Fibroblast of skin of right biceps (primary cell): ENCODE results near the gene ORC4.
A peak's percentile ranks its signal among the peaks of the same experiment; 100 is the strongest.

Experiments used
- DNase-seq: peaks from one replicate; pipeline ENCODE4 v3.0.0-alpha.2; 2013

Gene ORC4

DNA sequence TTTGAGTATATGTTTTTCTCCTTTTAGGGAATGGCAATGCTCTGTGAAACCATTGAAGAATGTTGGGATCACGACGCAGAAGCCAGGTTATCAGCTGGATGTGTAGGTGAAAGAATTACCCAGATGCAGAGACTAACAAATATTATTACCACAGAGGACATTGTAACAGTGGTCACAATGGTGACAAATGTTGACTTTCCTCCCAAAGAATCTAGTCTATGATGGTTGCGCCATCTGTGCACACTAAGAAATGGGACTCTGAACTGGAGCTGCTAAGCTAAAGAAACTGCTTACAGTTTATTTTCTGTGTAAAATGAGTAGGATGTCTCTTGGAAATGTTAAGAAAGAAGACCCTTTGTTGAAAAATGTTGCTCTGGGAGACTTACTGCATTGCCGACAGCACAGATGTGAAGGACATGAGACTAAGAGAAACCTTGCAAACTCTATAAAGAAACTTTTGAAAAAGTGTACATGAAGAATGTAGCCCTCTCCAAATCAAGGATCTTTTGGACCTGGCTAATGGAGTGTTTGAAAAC is 93.4 kb downstream of the ORC4 start:
- no peak for DNase-seq

- peak; percentile 12 for DNase-seq
These were observed 94.7 kb downstream of the ORC4 start for GRCh38 chr2:147925886-147926285.

DNA sequence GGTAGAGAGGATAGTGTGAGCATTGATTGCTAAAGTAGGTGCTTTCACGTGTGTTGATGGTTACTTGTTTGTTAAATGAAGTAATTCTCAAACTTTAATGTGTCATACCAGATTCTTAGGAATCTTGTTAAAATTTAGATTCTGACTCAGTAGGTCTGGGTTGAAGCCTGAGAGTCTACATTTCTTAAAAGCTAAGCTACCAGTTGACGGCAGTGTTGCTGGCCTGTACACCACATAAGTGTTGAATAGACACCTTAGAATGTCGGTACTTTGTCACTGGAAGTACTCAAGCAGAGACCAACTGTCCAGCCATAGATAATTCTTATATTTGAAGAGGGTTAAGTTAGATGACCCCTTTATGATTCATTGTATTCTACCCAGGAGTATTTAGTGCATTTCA is 95.9 kb downstream of the ORC4 start:
- no peak for DNase-seq

GRCh38 chr2:147923846-147924245 is 96.7 kb downstream of the ORC4 start:
- no peak for DNase-seq

DNA sequence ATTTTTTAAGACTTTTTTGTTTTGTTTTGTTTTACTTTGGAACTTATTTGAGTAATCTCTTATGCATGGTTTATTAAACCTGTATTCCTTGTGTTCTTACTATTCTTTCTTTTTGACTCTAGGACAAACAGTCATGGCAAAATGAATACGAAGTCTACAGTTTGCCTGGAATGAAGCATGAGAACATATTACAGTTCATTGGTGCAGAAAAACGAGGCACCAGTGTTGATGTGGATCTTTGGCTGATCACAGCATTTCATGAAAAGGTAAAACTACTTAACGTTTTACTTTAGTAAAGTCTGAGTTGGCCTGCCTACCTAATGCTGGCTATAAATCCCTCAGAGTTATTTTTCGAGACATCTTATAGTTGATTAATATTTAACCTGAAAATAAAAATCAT is 103.4 kb downstream of the ORC4 start:
- DNase-seq: no peak

GRCh38 chr2:147916723-147917122 is 103.8 kb downstream of the ORC4 start:
- DNase-seq: no peak

DNA sequence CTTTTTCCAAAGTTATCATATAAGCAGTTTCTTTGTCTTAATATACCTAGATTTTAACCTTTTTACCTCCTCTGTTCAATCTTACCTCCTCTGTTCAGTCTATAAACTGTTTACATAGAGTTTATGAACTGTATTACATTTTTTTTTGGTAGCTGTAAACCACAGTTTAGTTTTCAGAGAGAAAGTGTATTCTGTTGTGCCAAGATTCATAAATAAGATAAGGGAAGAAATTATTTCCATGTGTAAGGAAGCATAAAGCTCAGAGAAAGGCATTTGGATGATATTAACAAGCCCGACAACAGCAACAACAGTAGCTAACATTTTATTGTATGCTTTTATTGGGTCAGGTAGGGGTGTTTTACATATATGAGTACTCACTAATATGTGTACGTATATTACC is 104.5 kb downstream of the ORC4 start:
- DNase-seq: no peak

- no peak for DNase-seq
These were observed 106.6 kb downstream of the ORC4 start for GRCh38 chr2:147913701-147914480.

DNA sequence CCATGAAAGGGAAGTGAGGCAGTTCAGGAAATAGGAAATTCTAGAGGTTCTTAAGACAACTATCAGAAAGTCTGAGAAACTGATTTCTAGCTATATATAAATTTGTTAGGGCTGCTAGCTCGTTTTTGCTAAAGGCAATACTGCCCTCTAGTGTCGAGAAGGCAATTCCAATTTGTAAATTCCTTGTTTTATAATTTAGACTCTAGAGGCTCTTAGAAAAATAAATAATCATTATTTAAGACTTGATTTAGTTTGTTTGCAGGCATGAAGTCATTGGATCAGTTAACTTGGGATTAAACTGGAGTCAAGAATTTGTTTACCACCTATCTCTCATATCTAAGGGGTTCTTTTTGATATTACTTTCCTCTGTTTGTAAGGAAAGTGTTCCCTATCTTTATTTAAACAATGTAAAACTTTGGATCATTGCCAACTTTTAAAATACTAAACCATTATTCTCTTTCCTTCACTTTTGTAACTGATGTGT is 109.5 kb downstream of the ORC4 start:
- DNase-seq: peak; percentile 58

DNA sequence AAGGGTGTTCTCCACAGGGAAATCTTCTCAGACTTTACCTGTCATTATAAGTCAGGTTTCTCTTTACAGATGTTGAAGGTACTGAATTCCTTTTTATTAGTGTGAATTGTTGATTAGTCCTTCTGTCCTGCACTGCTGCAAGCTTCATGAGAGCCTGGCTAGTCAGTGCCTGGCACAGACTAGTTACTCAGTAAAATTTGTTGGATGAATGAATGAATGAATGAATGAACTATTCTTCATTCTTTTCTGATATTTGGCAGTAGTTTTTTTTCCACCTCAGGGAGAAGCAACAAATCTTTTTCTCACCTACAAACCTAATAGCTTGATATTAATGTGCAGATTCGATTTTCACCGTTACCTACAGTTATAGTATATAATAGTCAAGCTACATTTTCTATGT is 111.4 kb downstream of the ORC4 start:
- DNase-seq: no peak

- no peak for DNase-seq
These were observed 116.5 kb downstream of the ORC4 start for GRCh38 chr2:147904051-147904450.

DNA sequence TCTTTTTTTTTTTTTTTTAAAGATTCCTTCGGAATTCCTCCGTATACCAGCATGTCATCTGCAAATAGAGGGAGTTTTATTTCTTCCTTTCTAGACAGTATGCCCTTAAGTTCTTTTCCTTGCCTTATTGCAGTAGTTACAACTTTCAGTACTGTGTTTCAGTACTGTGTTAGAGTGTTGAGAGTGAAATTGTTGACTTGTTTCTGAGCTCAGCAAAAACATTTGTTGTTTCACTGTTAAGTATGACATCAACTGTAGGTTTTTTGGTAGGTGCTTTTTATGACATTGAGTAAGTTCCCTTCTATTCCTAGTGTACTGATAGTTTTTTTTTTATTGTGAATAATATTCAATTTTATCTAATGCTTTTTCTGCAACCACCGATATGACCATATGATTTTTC is 131.9 kb downstream of the ORC4 start:
- DNase-seq: no peak

GRCh38 chr2:147886136-147886535 is 134.4 kb downstream of the ORC4 start:
- DNase-seq: no peak

GRCh38 chr2:147884830-147885229 is 135.7 kb downstream of the ORC4 start:
- DNase-seq: no peak

- DNase-seq: no peak
These were observed 137.9 kb downstream of the ORC4 start for GRCh38 chr2:147882631-147883030.
